GM18951 (cell line): ENCODE results near the gene NTF3.

Source experiments
- POLR2A ChIP-seq: IDR thresholded peaks from 4 replicates; pipeline ENCODE4 v1.6.1; 2011; ENCODE audit warnings: mild to moderate bottlenecking; ENCODE audit not compliant: insufficient read length, insufficient read depth; ENCODE audit errors: extremely low read depth
- in situ Hi-C: fragments of 300-500 bp; cut with MboI; formaldehyde crosslinking; loops from one replicate; pipeline ENCODE4 v1.12.0; 2022; ENCODE audit warnings: low sequenced_read_pairs, mixed read lengths, inconsistent platforms; ENCODE audit not compliant: unreplicated experiment

The NTF3 gene

GRCh38 chr12:5492562-5492961 is 60.7 kb downstream of the NTF3 start:
- TF ChIP-seq POLR2A: no peak
- in situ Hi-C loops: no loop called here

GRCh38 chr12:5493018-5493417 is 61.1 kb downstream of the NTF3 start:
- in situ Hi-C loops: no loop called here
- no peak for TF ChIP-seq POLR2A

- TF ChIP-seq POLR2A: no peak
- in situ Hi-C loops: no loop called here
These were observed 62.4 kb downstream of the NTF3 start for GRCh38 chr12:5494343-5494742.

- TF ChIP-seq POLR2A: no peak
- in situ Hi-C loops: no loop called here
These were observed 65.6 kb downstream of the NTF3 start for GRCh38 chr12:5497329-5498053.

- no peak for TF ChIP-seq POLR2A
- in situ Hi-C loops: no loop called here
These were observed 66.2 kb downstream of the NTF3 start for GRCh38 chr12:5498076-5498475.

GRCh38 chr12:5498806-5499205 is 66.9 kb downstream of the NTF3 start:
- in situ Hi-C loops: no loop called here
- TF ChIP-seq POLR2A: no peak

GRCh38 chr12:5499566-5500330 is 67.8 kb downstream of the NTF3 start:
- in situ Hi-C loops: no loop called here
- no peak for TF ChIP-seq POLR2A

- in situ Hi-C loops: no loop called here
- TF ChIP-seq POLR2A: no peak
These were observed 68.4 kb downstream of the NTF3 start for GRCh38 chr12:5500331-5500659.

- in situ Hi-C loops: no loop called here
These were observed 71.9 kb downstream of the NTF3 start for GRCh38 chr12:5503774-5504173.

GRCh38 chr12:5505116-5505515 is 73.2 kb downstream of the NTF3 start:
- in situ Hi-C loops: no loop called here
- TF ChIP-seq POLR2A: no peak

More at GRCh38 chr12:5503774-5504173, 71.9 kb downstream of the NTF3 start:
- TF ChIP-seq POLR2A: no peak

GRCh38 chr12:5505751-5506150 is 73.8 kb downstream of the NTF3 start:
- in situ Hi-C loops: no loop called here
- no peak for TF ChIP-seq POLR2A

GRCh38 chr12:5506295-5506694 is 74.4 kb downstream of the NTF3 start:
- in situ Hi-C loops: no loop called here
- no peak for TF ChIP-seq POLR2A

- in situ Hi-C loops: no loop called here
- no peak for TF ChIP-seq POLR2A
These were observed 74.9 kb downstream of the NTF3 start for GRCh38 chr12:5506821-5507231.

GRCh38 chr12:5507401-5507935 is 75.6 kb downstream of the NTF3 start:
- in situ Hi-C loops: no loop called here
- TF ChIP-seq POLR2A: no peak
